ENCODE measurements around the gene NR4A1.

The NR4A1 gene

GRCh38 chr12:52050758-52051541 lies at the start of gene NR4A1:
Gene NR4A1, plus strand, starts transcription at chr12:52051442. Its CDS starts 2,887 bp downstream, at chr12:52054329.
- peak; percentile 92 for DNase-seq

GRCh38 chr12:52003016-52003550 lies 48.2 kb upstream of the NR4A1 start:
- no peak for DNase-seq

GRCh38 chr12:52003591-52003990 lies 47.7 kb upstream of the NR4A1 start:
- no peak for DNase-seq

GRCh38 chr12:52004042-52004648 lies 47.1 kb upstream of the NR4A1 start:
- DNase-seq = peak; percentile 48

- no peak for DNase-seq
These were observed 45.9 kb upstream of the NR4A1 start for GRCh38 chr12:52005218-52005902.

- no peak for DNase-seq
These were observed 45.1 kb upstream of the NR4A1 start for GRCh38 chr12:52005903-52006703.

- DNase-seq = peak; percentile 78
These were observed 44.5 kb upstream of the NR4A1 start, which contains the start of gene TAMALIN for GRCh38 chr12:52006726-52007157. Gene TAMALIN, plus strand, starts transcription at chr12:52006946. Its CDS starts 74 bp downstream, at chr12:52007020.

GRCh38 chr12:52007158-52007921 lies 43.9 kb upstream of the NR4A1 start:
- DNase-seq = no peak

GRCh38 chr12:52007982-52008510 lies 43.2 kb upstream of the NR4A1 start:
- DNase-seq = no peak

- no peak for DNase-seq
These were observed 42.0 kb upstream of the NR4A1 start for GRCh38 chr12:52009081-52009751.

GRCh38 chr12:52010152-52010622 lies 41.1 kb upstream of the NR4A1 start:
- no peak for DNase-seq

GRCh38 chr12:52010692-52011601 lies 40.3 kb upstream of the NR4A1 start:
- peak; percentile 70 for DNase-seq

GRCh38 chr12:52011602-52012214 lies 39.5 kb upstream of the NR4A1 start:
- DNase-seq = no peak

- DNase-seq = no peak
These were observed 37.5 kb upstream of the NR4A1 start for GRCh38 chr12:52013626-52014310.

GRCh38 chr12:52014567-52015530 lies 36.4 kb upstream of the NR4A1 start:
- DNase-seq = no peak

- DNase-seq = no peak
These were observed 35.7 kb upstream of the NR4A1 start for GRCh38 chr12:52015532-52016041.

Measured in NCI-H1436 (cell line).